Lower leg skin (tissue), 4 donors: ENCODE measurements around the gene CYGB. TPM values are rescaled to one million over a fixed set of nuclear protein-coding genes. Genes with fewer than 3 reads are reported as not detected.

Source experiments
- DNase-seq, 2 donors: peaks; one replicate each; pipeline ENCODE4 v3.0.0-alpha.2; 2019; ENCODE audit warnings: low spot score in 2 of 2
- H3K4me3 ChIP-seq: fragments of 200-600 bp; sonication (generic); 2 replicates; pipeline ENCODE4 v1.5.1; 2017; ENCODE audit warnings: mild to moderate bottlenecking, low read depth; ENCODE audit not compliant: poor library complexity, severe bottlenecking
- POLR2A ChIP-seq, 2 donors: fragments of 450-650 bp; IDR thresholded peaks; one replicate each; pipeline ENCODE4 v1.6.1; 2016 to 2017; ENCODE audit warnings: antibody characterized with exemption in 2 of 2, mild to moderate bottlenecking in 1 of 2, moderate library complexity in 1 of 2
- WGBS, 2 donors: methylation state at CpG; one replicate each; pipeline ENCODE4 v1.1.5; 2018; 5-methylcytosine and 5-hydroxymethylcytosine counted together
- intact Hi-C: fragments of 100-400 bp; cut with DNase I; formaldehyde crosslinking; loops from one replicate; pipeline ENCODE4 v1.15.0; 2023; ENCODE audit warnings: low total_unique reads
- total RNA-seq, 4 donors: library from RNA; depleted of rRNA; stranded (reverse); fragments of >200 nt; gene quantifications; one replicate each; pipeline ENCODE4 v1.1.0, GENCODE V29; 2016
- TF ChIP-seq, protein P1 (sequence below), 3 donors: fragments of 450-650 bp; IDR thresholded peaks; one replicate each; pipeline ENCODE4 v1.5.1; 2016; ENCODE audit warnings: antibody characterized with exemption in 3 of 3, mild to moderate bottlenecking in 3 of 3, moderate library complexity in 2 of 3

The CYGB gene
- total RNA-seq, 4 donors from 2014 or later, result 9.7 to 14.4 (median 10.7) TPM

DNA sequence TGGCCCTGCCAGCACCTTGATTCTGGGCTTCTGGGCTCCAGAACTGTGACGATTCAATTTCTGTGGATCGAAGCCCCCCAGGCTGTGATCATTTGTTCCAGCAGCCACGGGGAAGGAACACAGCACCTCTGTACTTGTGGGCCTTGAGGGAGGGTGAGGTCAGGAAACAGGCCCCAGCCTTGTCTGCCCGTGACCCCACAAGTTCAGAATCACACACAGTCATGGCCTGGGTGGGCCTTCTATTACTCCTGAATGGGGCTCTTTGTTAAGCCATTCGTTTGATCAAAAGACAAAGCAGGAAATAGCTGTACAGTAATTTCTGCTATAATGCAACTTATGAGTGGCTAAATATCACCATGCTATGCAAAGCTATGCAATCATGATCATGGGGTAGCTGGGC is 38.1 kb upstream of the CYGB start:
- TF ChIP-seq, protein P1, sequence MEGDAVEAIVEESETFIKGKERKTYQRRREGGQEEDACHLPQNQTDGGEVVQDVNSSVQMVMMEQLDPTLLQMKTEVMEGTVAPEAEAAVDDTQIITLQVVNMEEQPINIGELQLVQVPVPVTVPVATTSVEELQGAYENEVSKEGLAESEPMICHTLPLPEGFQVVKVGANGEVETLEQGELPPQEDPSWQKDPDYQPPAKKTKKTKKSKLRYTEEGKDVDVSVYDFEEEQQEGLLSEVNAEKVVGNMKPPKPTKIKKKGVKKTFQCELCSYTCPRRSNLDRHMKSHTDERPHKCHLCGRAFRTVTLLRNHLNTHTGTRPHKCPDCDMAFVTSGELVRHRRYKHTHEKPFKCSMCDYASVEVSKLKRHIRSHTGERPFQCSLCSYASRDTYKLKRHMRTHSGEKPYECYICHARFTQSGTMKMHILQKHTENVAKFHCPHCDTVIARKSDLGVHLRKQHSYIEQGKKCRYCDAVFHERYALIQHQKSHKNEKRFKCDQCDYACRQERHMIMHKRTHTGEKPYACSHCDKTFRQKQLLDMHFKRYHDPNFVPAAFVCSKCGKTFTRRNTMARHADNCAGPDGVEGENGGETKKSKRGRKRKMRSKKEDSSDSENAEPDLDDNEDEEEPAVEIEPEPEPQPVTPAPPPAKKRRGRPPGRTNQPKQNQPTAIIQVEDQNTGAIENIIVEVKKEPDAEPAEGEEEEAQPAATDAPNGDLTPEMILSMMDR (IDR thresholded peaks at IDR 0.05), result no peak
- no peak for TF ChIP-seq POLR2A (IDR thresholded peaks at IDR 0.05)
- intact Hi-C loops, result no loop called here
- no peak overlapping the region for H3K4me3 ChIP-seq
- no peak for DNase-seq
- WGBS, 2 donors, result 63 to 76% methylated on average over 5 of the region's 5 CpGs

DNA sequence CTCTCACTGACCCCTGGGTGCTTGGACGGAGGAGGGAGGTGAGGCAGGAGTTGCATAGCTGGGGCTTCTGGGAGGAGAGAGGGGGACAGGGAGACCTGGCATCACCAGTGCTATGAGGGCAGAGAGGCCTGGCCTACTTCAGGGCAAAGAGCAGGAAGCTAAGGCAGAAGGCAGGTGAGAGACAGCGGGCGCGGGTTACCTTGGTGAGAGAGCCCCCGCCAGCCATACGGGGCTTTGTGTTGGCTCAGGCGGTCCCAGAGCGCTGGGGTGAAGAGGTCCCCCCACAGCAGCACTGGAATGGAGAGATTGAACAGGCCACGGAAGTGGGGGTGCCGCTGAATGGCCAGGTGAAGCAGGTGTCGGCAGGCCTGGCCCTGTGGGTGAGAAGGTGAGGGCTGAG is 36.7 kb upstream of the CYGB start:
- TF ChIP-seq, protein P1 (IDR thresholded peaks at IDR 0.05), result no peak
- no peak for TF ChIP-seq POLR2A (IDR thresholded peaks at IDR 0.05)
- intact Hi-C loops, result no loop called here
- DNase-seq, result no peak
- no peak overlapping the region for H3K4me3 ChIP-seq
- 92 to 93% methylated on average over 11 of the region's 11 CpGs for WGBS, 2 donors

DNA sequence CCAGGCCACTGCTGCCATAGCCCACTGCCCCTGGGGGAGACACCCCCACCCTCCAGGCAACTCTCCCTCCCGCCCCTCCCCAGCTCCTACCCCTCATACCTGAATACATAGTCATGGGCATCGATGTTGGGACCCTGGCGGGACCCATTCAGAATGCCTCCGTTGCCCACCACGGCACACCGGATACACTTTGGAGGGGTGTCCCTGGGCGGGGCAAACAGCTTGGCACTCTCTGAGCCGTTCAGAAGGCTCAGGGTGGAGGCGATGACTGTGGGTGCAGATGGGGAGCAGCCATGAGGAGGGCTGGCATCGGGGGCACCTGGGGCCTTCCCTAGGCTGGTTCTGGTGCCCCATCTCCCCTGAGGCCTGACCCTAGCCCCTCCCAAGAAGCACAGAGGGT is 35.6 kb upstream of the CYGB start:
- WGBS, 2 donors, result 90 to 98% methylated on average over 10 of the region's 10 CpGs
- TF ChIP-seq POLR2A (IDR thresholded peaks at IDR 0.05), result no peak
- TF ChIP-seq, protein P1 (IDR thresholded peaks at IDR 0.05), result no peak
- DNase-seq, result no peak
- intact Hi-C loops, result no loop called here
- no peak overlapping the region for H3K4me3 ChIP-seq

DNA sequence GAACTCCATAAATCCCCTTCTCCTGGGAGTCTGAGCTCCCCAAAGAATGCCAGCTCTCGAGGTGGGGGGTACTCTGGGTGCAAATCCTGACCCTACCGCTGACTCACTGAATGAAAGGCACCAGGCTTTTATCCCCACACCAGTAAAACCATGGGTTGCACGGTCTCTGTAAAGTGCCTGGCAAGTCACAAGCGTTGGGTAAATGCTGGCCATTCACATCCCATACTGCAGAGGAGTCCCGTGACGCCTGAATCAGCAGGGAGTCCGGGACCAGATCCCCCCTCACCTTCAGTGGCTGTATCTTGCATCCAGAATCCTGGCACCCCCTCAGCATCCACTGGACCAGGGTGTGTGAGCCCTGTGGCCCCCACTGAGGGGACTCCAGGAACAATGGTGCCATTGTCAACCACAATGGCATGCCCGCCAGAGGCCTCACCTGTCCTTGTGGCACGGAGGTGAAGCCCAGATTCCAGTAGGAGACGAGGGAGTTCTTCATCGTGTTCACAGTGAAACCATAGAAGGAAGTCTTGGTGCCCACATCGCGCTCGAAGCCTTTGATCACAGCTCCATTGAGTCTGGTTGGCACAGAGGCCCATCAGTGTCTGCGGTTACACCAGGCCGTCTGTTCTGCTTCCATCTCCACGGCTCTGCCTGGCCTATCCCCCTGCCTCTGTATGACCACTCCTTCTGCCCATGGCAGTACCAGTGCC is 34.8 kb upstream of the CYGB start:
- no peak overlapping the region for H3K4me3 ChIP-seq
- WGBS, 2 donors, result 82 to 91% methylated on average over 17 of the region's 17 CpGs
- intact Hi-C loops, result no loop called here
- TF ChIP-seq, protein P1 (IDR thresholded peaks at IDR 0.05), result no peak
- no peak for TF ChIP-seq POLR2A (IDR thresholded peaks at IDR 0.05)
- DNase-seq, result no peak

DNA sequence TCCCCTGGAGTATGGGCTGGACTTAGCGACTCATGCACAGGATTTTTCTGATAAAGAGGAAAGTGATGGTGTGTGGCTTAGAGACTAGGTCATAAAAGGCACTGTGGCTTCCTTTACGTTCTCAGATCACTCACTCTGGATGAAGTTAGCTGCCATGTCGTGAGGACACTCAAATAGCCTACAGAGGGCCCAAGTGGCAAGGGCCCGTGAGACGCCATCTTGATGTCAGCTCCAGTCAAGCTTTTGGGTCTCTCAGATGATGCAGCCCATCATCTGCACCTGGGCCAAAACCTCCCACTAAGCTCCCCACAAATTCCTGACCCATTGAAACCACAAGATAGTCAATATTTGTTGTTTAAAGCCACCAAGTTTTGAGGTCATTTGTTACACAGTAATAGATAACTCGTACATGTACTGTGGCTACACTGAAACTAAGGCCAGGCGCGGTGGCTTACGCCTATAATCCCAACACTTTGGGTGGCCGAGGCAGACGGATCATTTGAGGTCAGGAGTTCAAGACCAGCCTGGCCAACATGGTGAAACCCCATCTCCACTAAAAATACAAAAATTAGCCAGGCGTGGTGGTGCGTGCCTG is 33.5 kb upstream of the CYGB start:
- 95 to 97% methylated on average over 13 of the region's 13 CpGs for WGBS, 2 donors

More for the DNA sequence above, 33.5 kb upstream of the CYGB start:
- TF ChIP-seq, protein P1 (IDR thresholded peaks at IDR 0.05), result no peak
- no peak for TF ChIP-seq POLR2A (IDR thresholded peaks at IDR 0.05)
- no peak for DNase-seq
- intact Hi-C loops, result no loop called here
- no peak overlapping the region for H3K4me3 ChIP-seq
